ENCODE measurements around the gene DCTPP1.

DCTPP1 gene

GRCh38 chr16:30381291-30382041 lies 48.4 kb downstream of the DCTPP1 start:
- DNase-seq (ENCODE audit: low spot score), result no peak

- no peak for DNase-seq (ENCODE audit: low spot score)
These were observed 49.0 kb downstream of the DCTPP1 start for GRCh38 chr16:30380803-30381208.

DNA sequence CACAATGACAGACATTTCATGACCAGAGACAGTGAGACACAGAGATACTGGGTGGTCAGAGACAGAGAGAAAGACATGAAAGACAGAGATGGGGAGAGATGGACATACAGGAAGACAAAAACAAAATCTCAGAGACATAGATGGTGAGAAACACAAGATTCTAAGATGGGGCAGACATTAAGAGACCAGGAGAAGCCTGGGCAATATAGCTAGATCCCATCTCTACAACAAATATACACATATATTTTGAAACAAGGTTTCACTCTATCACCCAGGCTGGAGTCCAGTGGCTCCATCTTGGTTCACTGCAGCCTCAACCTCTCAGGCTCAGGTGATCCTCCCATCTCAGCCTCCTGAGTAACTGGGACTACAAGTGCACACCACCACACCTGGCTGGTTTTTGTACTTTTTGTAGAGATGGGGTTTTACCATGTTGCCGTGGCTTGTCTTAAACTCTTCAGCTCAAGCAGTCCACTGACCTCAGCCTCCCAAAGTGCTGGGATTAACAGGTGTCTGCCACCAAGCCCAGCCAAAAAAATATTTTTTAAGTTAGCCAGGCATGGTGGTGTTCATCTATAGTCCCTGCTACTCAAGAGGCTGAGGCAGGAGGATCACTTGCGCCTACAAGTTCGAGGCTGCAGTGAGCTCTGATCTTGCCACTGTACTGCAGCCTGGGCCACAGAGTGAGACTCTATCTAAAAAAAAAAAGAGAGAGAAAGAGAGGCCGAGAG lies 49.6 kb downstream of the DCTPP1 start:
- no peak for DNase-seq (ENCODE audit: low spot score)

DNA sequence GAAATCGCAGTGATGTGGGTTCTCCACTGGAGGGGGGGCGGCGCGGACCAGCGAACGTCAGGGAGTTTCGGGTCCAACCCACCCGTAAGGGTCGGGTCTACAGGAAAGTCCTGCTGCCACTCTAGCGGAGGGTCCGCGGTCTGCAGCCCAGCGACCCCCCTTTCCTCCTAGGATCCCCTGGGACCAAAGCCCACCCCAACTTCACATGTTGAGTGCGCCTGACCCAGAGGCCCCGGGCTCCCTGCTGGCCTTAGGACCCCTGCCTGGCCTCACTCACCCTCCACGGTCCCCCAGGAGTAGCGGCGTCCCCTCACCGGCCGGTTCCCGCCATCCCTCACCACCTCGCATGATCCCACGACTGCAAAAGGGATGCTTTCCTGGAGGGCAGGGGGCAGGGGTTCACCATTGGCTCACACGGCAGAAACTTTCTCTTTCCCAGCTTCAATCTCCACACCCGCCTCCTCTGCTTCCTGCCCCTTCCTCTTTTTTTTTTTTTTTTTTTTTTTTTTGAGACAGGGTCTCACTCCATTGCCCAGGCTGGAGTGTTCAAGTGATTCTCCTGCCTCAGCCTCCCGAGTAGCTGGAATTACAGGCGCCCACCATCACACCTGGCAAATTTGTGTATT lies 50.6 kb downstream of the DCTPP1 start:
- no peak for DNase-seq (ENCODE audit: low spot score)

DNA sequence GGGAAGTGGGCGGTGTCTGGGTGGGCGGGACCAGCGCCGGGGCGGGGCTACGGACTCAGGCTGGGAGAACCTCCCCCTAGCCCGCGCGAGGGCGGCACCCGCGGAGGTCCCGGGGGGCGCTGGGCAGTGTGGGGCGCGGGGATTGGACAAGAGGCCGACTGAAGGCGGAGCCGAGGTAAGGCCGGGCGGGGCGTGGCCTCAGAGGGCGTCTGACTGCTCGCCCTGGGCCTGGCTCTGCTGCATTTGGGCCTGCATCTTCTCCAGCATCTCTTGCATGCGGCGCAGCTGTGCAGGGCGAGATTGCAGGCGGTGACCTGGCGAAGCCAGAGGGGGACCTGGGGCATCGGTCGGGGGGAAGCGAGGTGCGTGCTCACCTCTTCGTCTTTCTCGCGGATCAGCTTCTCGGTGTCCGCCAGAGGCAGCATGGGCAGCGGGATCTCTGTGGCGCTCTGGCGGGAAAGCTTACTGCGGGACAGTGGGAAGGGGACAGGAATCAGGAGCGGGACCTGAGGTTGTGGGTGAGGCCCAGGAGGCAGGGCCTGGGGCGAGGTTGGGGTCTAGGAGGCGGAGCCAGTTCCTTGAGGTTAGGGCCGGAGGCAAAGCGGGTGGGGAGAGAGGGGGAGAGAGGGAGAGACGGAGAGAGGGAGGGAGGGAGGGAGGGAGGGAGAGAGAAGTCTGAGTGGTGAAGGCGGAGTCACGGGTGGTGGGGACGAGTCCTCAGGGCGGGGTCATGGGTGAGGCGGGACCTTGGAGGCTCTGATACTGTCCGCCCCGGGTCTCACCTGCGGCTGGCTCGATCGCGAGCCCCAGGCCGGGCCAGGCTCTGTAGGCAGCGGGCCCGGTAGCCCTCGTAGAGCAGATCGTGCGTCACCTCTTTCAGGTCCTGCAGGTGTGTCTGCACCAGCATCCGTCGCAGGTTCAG lies 51.3 kb downstream of the DCTPP1 start:
- DNase-seq (ENCODE audit: low spot score), result peak; percentile 99

DNA sequence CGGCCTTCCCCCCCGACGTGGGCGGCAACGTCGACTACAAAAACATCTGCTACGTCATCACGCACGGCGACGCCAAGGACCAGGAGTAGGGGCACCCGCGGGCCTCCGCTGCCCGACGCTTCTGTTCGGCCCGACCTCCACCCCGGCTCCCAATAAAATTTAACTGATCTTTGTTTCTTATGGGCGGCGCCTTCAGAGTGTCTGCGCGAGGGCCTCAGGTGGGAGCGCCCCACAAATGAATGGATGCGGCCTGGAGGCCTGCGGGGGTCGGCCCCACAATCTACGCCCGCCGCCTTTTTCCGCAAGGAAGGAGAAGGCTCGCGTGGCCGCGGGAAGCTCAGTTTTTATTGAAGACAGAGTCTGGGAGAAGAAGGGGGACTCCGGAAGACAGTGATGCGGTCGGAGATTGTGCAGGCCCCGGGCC lies 52.0 kb downstream of the DCTPP1 start:
- peak; percentile 78 for DNase-seq (ENCODE audit: low spot score)

DNA sequence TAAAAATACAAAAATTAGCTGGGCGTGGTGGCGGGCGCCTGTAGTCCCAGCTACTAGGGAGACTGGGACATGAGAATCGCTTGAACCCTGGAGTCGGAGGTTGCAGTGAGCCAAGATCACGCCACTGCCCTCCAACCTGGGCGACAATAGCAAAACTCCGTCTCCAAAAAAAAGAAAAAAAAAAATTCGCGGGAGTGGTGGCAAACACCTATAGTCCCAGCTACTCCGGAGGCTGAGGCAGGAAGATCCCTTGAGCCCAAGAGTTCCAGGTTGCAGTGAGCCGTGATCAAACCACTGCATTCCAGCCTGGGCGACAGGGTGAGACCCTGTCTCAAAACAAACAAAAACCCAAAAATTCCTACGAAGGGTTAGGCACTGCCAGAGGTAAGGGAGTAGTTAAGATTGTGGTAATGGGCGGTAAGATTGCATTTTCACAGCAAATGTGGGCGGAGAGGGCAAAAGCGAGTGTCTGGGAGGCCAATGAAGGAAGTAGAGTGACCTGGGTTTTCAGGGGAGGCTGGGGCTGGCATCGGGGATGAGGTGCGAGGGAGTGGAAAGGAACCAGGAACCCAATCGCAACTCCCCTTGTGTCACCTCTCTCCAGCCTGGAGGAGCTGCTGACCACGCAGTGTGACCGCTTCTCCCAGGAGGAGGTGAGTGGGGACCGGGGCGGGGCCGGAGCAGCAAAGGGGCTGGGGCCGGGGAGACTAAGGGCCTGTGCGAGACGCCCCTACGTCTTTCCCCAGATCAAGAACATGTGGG lies 52.6 kb downstream of the DCTPP1 start:
- no peak for DNase-seq (ENCODE audit: low spot score)

DNA sequence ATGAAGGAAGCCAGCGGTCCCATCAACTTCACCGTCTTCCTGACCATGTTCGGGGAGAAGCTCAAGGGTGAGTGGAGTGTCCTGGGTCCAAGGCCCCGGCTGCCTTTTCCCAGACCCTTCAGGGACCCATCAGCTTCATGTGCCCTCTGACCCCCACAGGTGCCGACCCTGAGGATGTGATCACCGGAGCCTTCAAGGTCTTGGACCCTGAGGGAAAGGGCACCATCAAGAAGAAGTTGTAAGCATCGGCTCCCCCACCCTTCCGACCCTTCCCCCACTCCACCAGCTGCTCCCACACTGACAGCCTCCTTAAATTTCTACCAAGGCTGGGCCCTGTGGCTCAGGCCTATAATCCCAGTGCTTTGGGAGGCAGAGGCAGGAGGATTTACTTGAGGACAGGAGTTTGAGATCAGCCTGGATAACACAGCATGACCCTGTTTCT lies 53.3 kb downstream of the DCTPP1 start:
- DNase-seq (ENCODE audit: low spot score), result no peak

DNA sequence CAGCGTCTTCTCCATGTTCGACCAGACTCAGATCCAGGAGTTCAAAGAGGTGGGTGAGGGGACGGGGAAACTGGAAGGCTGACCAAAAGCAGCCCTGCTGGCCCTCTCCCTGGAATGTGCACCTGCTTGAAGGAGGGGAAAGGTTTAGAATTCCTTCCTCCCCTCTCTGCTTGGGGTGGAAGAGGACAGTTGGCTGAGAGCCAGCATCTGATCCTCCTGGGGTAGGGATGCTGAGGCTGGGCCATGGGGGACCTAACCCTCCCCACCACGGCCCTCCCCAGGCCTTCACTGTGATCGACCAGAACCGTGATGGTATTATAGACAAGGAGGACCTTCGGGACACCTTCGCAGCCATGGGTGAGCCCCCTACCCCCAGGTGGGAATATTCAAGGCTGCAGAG lies 54.0 kb downstream of the DCTPP1 start:
- DNase-seq (ENCODE audit: low spot score), result no peak

- no peak for DNase-seq (ENCODE audit: low spot score)
These were observed 55.3 kb downstream of the DCTPP1 start, which contains the start of gene MYL11 for GRCh38 chr16:30374538-30374937. TSS of gene MYL11 (plus strand) at chr16:30374802. CDS start at chr16:30374858, 56 bp downstream.

All from germinal center (tissue), 1 donor.